GM10266 (cell line): ENCODE results near the gene TCF7L1.

Source experiments
- DNase-seq: peaks from one replicate; pipeline ENCODE4 v3.0.0; 2012; ENCODE audit errors: extremely low spot score
- CTCF ChIP-seq: IDR thresholded peaks from 2 replicates; pipeline ENCODE4 v1.5.1; 2012; ENCODE audit warnings: mild to moderate bottlenecking, low read depth; ENCODE audit not compliant: control insufficient read depth, insufficient read depth; ENCODE audit errors: missing control alignments

The TCF7L1 gene

DNA sequence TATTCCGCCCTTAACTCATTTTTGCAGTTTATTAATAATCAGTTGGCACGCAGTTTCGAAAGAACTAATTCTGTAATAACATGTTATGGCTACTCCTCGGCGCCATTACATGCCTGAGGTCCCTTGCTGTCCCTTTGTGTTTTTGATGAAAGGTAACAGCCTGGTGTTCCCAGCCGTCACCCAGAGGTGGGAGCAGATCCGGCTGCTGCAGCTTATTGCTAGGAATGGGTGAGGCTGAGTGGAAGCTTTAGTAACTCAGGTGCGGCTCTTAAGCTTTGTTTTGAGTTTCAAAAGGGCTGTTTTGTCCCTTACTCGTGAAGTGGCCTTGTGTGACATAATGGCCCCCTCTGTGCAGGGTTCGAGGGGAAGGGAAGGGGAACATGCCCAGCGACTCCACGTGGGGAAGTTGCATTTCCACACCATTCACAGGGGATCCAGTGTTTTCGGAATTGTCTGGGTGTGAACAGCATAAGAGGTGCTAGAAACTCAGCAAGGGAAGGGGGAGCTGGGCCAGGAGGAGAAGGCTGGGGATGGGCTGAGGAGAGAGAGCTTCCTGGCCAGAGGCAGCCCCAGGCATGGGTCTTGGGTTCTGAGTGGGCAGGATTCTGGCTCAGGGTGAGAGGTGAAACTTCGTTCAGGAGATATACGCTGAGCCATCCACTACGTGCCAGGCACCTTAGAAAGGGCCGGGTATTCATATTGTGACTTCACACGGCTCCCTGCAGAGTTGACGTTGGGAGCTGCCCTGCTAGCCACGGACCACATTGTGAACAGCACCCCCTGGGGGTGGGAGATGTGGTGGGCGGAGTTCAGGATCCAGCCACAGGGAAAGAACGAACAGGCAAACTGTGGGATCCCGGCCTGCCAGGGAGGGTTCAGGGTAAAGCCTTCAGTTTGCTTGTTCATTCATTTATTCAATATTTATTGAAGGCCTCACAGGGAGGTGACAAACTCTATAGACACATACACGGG, 110.2 kb downstream of the TCF7L1 start:
- peak; percentile 13 for TF ChIP-seq CTCF

DNA sequence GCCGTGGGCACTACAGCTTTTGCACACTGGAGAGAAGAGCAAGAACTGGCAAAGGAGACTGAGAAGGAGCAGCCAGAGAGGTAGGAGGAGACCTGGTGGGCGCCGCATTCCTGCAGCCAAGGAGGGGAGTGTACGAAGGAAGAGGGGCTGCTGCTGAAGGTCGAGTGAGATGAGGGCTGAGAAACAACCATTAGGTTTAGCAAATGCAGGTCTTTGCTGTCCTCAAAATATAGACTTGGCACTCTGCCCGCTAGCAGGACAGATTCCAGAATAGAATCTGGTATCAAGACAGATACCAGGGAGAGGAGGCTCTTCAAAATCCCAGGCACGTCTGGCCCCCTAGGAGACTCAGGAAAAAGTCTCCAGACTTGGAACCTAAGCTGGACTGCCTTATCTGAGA, 111.6 kb downstream of the TCF7L1 start:
- TF ChIP-seq CTCF, result no peak

More for the DNA sequence above, 110.2 kb downstream of the TCF7L1 start:
- DNase-seq, result peak; percentile 22

DNA sequence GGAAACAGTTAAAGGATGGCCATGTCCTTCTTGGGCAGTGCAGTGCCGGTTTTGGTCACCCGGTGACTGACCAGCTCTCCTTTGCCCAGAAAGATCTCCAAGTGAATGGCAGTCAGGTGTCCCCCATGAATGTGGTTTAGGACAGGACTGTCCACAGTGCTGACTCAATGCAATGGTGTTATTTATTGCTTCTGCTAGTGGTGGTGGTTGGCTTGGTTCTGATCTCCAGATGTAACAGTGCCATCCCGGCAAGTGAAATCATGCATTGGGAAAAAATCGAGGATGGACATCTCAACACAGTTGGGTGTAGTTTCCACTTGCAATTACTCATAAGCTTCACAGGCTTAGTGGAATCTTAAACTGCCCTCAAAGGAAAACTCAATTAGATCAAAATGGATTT, 112.7 kb downstream of the TCF7L1 start:
- DNase-seq, result no peak
- no peak for TF ChIP-seq CTCF

More for the DNA sequence above, 111.6 kb downstream of the TCF7L1 start:
- DNase-seq, result no peak

- DNase-seq, result no peak
- no peak for TF ChIP-seq CTCF
These were observed 113.2 kb downstream of the TCF7L1 start for GRCh38 chr2:85246348-85246747.

DNA sequence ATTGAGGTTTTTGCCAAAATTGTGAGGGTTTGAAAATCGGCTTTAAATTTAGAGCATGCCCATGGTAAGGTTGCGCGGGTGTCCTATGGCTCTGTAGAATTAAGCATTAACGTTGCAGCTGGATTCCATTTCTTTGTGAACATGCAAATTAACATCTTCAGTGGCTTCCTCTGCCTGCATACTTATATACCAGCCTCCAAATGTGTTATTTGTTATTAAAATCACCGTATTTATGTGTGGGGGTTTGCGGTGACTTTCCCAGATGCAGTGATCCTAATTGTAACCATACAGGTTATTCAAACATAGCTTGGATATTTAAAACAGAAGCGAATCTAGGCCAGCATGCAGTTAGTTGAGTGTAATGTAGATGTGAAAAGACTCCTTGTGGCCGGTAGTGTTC, 114.4 kb downstream of the TCF7L1 start:
- no peak for TF ChIP-seq CTCF
- DNase-seq, result no peak

DNA sequence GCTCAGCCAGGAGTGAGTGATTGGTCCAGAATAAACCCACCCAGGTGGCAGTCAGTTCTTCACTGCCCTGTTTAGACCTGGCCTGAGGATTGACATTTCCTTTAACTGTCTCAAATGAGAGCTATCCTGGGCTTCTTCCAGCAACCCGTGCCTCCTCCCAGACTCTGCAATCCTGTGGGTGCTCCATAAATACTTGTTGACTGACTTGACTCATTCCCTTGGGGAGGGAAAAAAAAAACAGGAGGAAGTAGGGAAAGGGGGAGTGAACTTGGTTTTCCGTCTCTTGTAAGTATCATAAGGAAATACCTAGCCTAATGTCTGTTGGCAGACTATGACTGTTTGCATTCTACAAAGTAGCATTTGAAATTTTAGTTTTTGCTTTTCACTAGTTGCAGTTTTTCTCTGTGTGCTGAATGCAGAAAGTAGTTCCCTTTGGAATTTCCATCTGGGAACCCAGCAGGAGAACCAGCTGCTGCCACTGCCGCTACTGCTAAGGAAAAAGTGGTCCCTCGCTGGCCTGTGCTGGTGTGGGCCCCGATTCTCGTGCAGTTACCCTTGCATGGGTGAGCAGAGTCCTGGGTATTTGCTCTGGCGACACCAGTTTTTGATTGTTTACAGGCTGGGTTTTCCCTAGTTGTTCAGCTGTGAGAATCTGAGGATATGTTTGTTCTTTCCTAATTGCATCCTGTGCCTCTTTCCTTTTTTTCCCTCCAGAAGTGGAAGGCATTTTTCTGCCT, 115.7 kb downstream of the TCF7L1 start:
- DNase-seq, result no peak
- no peak for TF ChIP-seq CTCF
